HAP-1 (cell line): ENCODE results near the gene L3MBTL4.
"Not testable (repeated sequence)": the region's sequence is repeated elsewhere in the genome, so short reads cannot be mapped to it uniquely, and the experiment has no call there.

Experiments used
- DNase-seq, 2 experiments: peaks; one replicate each; pipeline ENCODE4 v3.0.0-alpha.2; 2016 to 2020; ENCODE audit warnings: low spot score in 2 of 2
- H3K27me3 ChIP-seq: fragments of 250-450 bp; sonication (Bioruptor Pico); 2 replicates; pipeline ENCODE4 v1.5.1; 2020; ENCODE audit warnings: low read depth, mild to moderate bottlenecking, moderate library complexity
- H3K36me3 ChIP-seq: fragments of 250-450 bp; sonication (Bioruptor Pico); replicated peaks from 2 replicates; pipeline ENCODE4 v1.5.1; 2020; ENCODE audit warnings: mild to moderate bottlenecking
- H3K4me1 ChIP-seq: fragments of 250-450 bp; sonication (Bioruptor Pico); 2 replicates; pipeline ENCODE4 v1.5.1; 2020; ENCODE audit warnings: mild to moderate bottlenecking
- H3K4me3 ChIP-seq: fragments of 250-450 bp; sonication (Bioruptor Pico); 2 replicates; pipeline ENCODE4 v1.5.1; 2020; ENCODE audit warnings: mild to moderate bottlenecking, moderate library complexity
- H3K9me3 ChIP-seq: fragments of 250-450 bp; sonication (Bioruptor Pico); 2 replicates; pipeline ENCODE4 v1.5.1; 2020; ENCODE audit warnings: mild to moderate bottlenecking, moderate library complexity
- in situ Hi-C: fragments of 300-500 bp; cut with MboI; formaldehyde crosslinking; loops from 3 replicates; pipeline ENCODE4 v1.14.3; 2020; ENCODE audit warnings: low sequenced_read_pairs, inconsistent platforms, mixed read lengths

L3MBTL4 gene

DNA sequence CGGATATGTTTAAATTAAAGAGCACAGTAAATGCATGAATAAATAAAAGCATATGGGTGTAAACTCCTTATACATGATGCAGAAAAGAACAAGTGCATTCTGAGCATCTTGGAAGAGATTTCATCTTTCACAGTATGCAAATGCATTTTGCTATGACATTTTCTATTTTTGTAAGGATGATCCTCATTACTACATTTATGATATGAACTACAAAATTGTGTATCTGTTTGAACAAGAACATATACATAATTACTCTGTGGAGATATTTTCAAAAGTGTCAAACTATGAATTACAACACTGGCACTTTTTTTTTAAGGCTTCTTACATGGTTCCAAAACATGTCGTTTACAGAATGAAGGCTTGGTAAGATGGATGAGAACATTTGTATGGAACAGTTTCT lies 335.3 kb downstream of the L3MBTL4 start:
- Histone ChIP-seq H3K27me3 (no peaks in the 10 kb centered on the region), H3K4me3 (no peak overlapping the region), H3K4me1 (no peaks in the 10 kb centered on the region), H3K36me3 (no peaks in the 10 kb centered on the region), H3K9me3 (no peaks in the 10 kb centered on the region)
- in situ Hi-C loops = no loop called here
- no peak for DNase-seq

DNA sequence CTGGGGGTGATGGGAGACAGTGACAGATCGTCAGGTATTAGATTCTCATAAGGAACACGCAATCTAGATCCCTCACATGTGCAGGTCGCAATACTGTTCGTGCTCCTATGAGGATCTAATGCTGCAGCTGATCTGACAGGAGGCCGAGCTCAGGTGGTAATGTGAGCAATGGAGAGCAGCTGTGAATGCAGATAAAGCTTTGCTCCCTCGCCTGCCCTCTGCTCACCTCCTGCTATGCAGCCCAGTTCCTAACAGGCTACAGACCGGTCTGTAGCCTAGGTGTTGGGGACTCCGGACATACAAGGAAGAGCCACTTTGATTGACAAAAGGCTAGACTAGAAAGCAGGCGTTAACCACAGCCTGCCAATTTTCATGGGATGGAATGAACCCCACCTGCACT lies 335.8 kb downstream of the L3MBTL4 start:
- Histone ChIP-seq H3K4me3 (no peak overlapping the region), H3K36me3 (no peaks in the 10 kb centered on the region), H3K4me1 (no peaks in the 10 kb centered on the region), H3K27me3 (no peaks in the 10 kb centered on the region), H3K9me3 (no peaks in the 10 kb centered on the region)
- in situ Hi-C loops = no loop called here
- DNase-seq = no peak

DNA sequence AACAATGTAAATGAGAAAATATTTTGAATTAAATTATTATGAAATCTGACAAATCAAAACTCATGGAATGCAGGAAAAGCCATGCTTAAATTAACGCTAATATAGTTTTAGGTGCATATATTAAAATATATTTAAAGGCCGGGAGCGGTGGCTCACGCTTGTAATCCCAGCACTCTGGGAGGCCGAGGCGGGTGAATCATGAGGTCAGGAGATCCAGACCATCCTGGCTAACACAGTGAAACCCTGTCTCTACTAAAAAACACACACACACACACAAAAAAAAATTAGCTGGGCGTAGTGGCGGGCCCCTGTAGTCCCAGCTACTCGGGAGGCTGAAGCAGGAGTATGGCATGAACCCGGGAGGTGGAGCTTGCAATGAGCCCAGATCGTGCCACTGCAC lies 342.3 kb downstream of the L3MBTL4 start:
- H3K4me3 ChIP-seq, DNase-seq, H3K27me3 ChIP-seq, H3K9me3 ChIP-seq, H3K4me1 ChIP-seq, H3K36me3 ChIP-seq, in situ Hi-C loops: not testable (repeated sequence)

DNA sequence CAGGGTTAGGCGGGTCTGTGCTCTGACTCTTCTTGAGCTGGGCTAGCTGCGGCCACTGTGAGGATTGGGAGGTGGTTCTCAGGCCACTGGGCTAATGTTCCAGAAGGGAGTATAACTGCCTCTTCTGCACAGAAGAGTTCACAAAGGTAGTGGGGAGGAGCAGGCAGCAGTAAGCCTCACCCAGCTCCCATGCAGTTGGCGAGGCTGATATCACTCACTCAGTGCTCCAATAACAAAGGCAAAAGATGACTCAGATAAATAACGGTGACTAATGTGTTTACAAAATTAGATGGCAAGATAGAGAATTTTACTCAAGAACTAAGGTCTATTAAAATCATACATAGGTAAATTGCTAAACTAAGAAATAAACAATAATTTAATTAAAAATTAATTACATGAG lies 345.2 kb downstream of the L3MBTL4 start:
- Histone ChIP-seq H3K4me1 (no peaks in the 10 kb centered on the region), H3K27me3 (no peaks in the 10 kb centered on the region), H3K36me3 (no peaks in the 10 kb centered on the region), H3K9me3 (peaks cover 2% of the 10 kb centered on the region; the same call in 1 of the 2 replicates), H3K4me3 (no peak overlapping the region)
- DNase-seq = no peak
- in situ Hi-C loops = no loop called here

DNA sequence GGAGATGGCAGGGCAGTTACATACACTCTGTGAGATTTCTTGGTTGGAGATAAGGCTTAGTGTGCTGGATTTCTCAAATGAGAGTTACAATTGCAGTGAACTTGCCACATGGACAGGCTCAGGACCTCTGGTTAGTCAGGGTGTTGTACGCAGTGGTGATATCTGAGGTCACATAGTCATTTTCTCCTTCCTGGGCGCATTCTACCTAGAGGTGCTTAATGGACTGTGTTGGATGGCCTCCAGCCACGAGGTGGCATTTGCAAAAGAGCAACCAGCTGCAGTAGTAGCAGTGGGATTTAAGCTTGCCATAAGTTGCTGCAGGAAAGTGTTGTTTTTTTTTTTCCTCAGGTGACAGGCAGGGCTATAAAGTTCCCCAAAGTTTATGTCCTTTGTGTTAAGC lies 345.6 kb downstream of the L3MBTL4 start:
- no peak for DNase-seq
- no peaks in the 10 kb centered on the region for H3K36me3 ChIP-seq
- no peak overlapping the region for H3K4me3 ChIP-seq
- in situ Hi-C loops = no loop called here
- H3K4me1 ChIP-seq = no peaks in the 10 kb centered on the region
- peaks cover 2% of the 10 kb centered on the region; the same call in 1 of the 2 replicates for H3K9me3 ChIP-seq
- no peaks in the 10 kb centered on the region for H3K27me3 ChIP-seq

DNA sequence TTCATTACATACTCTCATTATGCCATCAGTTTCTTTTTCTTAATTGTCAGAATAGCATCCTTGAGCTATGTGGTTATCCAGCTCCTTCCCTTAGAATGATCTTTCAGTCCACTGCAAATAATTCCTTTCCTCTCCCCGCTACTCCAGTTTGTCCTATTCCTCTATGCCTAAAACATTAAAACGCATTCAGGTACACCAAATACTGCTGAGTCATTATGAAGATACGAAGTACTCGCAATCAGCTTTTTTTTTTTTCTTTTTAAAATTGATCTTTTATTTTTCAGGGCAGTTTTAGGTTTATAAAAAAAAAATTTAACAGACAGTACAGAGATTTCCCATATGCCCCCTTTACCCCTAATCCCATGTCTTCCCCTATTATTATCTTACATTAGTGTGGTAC lies 354.6 kb downstream of the L3MBTL4 start:
- no peaks in the 10 kb centered on the region for H3K4me1 ChIP-seq
- in situ Hi-C loops = no loop called here
- no peak for DNase-seq
- H3K9me3 ChIP-seq = no peaks in the 10 kb centered on the region; the same call in none of the 2 replicates
- H3K27me3 ChIP-seq = no peaks in the 10 kb centered on the region
- H3K4me3 ChIP-seq = no peak overlapping the region
- no peaks in the 10 kb centered on the region for H3K36me3 ChIP-seq

DNA sequence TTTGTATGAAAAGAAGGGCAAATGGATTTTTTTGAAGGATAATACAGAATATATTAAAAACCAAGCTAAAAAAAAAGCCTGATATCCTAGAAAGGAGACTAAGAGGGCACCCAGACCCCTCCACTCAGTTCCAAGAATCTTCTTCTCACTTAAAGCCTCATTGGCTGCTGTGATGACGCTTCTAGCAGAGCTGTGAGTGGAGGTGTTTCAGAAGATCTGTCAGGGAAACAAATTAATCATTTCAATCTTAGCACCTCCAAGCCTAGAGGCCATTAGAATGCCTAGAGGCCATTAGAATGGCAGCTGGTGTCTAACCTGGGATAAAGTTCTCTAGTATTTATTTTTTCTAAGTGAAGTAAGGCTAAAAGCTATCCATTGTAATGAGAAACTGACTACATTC lies 355.2 kb downstream of the L3MBTL4 start:
- Histone ChIP-seq H3K9me3 (no peaks in the 10 kb centered on the region; the same call in none of the 2 replicates), H3K36me3 (no peaks in the 10 kb centered on the region), H3K4me3 (no peak overlapping the region), H3K27me3 (no peaks in the 10 kb centered on the region), H3K4me1 (no peaks in the 10 kb centered on the region)
- DNase-seq = no peak
- in situ Hi-C loops = no loop called here

DNA sequence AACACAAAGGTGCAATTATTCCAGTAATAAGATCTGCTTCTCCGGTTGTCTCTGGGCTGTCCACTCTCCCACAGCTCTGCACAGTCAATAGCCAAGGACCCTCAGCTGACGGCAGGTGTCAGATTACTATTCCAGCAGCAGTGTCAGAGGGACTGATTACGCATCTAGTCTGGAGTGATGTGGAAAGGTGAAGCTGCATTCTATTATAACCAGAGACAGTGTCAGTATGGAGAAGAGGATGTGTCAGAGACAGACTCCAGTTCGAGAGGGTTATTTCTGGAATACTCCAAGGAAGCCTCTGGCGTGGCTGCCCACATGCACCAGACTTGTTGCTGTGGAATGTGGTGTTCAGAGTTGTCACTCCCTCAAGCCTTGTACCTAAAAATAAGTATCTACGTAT lies 355.8 kb downstream of the L3MBTL4 start:
- in situ Hi-C loops = no loop called here
- no peaks in the 10 kb centered on the region for H3K4me1 ChIP-seq
- H3K36me3 ChIP-seq = no peaks in the 10 kb centered on the region
- DNase-seq = no peak
- no peaks in the 10 kb centered on the region; the same call in none of the 2 replicates for H3K9me3 ChIP-seq
- H3K27me3 ChIP-seq = no peaks in the 10 kb centered on the region
- no peak overlapping the region for H3K4me3 ChIP-seq

DNA sequence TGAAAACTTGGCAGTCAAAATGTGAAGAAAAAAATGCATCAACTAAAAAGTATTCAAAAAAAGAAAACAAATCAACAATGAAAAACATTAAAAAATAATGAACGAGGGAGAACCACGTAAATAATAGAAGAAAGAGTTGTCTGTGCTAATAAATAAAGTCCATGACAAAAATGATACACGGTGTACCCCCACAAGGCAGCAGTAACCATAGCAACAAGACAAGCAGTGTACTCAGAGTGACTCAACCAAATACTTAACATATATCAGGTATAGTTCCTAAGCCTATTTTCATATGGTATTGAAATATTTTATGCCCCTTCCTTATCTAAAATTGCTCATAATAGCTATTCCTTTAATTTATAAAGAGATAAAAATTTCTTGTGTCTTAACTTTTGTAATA lies 357.1 kb downstream of the L3MBTL4 start:
- H3K27me3 ChIP-seq = no peaks in the 10 kb centered on the region
- no peak overlapping the region for H3K4me3 ChIP-seq

DNA sequence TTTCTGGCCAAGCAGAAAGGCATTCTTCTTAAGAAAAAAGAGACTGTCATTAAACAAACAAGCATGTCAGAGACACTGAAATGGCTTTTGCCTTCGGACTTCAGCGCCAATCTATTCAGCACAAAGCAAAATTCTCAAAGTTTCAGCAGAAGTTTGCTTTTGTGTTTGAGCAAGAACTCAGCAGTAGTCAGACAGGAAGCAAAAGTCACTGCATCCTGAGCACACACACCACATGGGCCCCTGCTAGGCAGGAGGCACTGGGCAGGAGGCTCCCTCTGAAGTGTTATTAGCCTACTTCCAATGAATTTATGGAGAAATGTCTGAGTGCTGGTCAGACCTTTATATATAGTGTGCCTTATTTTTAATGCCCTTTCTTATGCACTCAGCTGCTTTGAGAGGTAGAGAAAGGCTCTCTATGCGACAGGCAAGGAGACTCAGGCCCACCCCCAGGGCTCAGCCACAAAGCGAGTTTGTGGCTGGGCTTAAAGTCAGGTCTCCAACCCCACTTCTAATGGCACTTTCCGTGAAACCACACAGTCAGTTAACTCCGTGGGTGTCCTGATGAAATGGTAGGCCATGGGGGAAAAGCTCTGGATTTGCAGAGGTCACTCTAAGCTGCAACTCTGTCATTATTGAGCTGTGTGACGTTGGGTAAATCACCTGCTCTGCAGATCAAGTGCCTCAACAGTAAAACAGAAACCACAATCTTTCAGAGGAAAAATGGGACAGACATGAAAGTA lies 358.4 kb downstream of the L3MBTL4 start:
- H3K36me3 ChIP-seq = no peaks in the 10 kb centered on the region
- H3K27me3 ChIP-seq = no peaks in the 10 kb centered on the region
- no peak overlapping the region for H3K4me3 ChIP-seq
- DNase-seq = no peak
- no peaks in the 10 kb centered on the region for H3K4me1 ChIP-seq
- H3K9me3 ChIP-seq = no peaks in the 10 kb centered on the region; the same call in 1 of the 2 replicates
- in situ Hi-C loops = no loop called here

More for the DNA sequence above, 357.1 kb downstream of the L3MBTL4 start:
- no peak for DNase-seq
- Histone ChIP-seq H3K36me3 (no peaks in the 10 kb centered on the region), H3K9me3 (no peaks in the 10 kb centered on the region; the same call in 1 of the 2 replicates), H3K4me1 (no peaks in the 10 kb centered on the region)
- in situ Hi-C loops = no loop called here

DNA sequence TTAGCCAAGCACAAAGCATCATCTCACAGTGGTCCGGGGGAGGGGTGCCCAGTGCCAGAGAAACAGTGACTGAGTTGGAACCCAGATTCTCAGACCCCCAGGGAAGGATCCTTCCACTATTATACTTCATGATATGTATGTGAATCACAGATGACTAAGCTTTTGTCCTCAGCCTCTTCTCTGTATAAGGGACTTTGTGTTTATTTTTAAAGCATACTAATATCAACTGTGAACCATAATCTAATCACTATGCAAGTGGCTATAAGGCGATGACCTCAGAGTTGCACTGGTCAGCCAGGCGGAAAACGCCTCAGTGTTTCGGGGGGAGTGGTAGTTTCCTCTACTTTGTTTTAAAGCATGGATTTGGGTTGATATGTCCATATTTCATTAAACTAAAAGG lies 359.0 kb downstream of the L3MBTL4 start:
- in situ Hi-C loops = no loop called here
- H3K36me3 ChIP-seq = no peaks in the 10 kb centered on the region
- no peak overlapping the region for H3K4me3 ChIP-seq
- H3K27me3 ChIP-seq = no peaks in the 10 kb centered on the region
- DNase-seq = no peak
- no peaks in the 10 kb centered on the region for H3K4me1 ChIP-seq
- no peaks in the 10 kb centered on the region; the same call in 1 of the 2 replicates for H3K9me3 ChIP-seq

DNA sequence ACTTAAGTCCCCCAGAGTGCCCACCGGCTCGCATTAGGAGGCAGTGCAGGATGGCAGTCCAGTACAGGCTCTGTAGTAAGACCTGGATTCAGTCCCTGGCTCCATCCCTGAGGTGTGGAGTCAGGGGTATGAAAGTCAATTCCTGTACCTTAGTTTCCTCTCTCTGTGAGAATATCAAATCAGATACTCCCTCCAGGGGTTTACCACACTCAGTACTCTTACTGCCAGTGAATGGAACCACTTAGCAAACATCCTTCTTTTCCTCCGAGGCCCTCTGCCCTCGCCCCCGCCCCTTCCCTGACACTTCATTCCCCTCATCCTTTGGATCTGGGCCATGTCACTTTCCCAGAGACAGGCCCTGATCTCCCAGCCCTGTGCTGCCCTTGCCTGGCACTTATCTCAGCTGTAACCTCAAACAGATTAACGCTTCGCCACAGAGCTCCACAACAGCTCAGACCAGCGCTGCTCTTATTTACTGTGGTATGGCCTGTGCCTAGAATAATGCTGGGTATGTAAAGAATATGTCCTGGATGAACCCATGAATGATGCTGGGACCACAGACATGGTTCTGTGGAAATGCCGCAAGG lies 360.4 kb downstream of the L3MBTL4 start:
- Histone ChIP-seq H3K4me1 (no peaks in the 10 kb centered on the region), H3K27me3 (no peaks in the 10 kb centered on the region), H3K9me3 (no peaks in the 10 kb centered on the region; the same call in 1 of the 2 replicates), H3K36me3 (no peaks in the 10 kb centered on the region), H3K4me3 (no peak overlapping the region)
- DNase-seq = no peak
- in situ Hi-C loops = no loop called here

DNA sequence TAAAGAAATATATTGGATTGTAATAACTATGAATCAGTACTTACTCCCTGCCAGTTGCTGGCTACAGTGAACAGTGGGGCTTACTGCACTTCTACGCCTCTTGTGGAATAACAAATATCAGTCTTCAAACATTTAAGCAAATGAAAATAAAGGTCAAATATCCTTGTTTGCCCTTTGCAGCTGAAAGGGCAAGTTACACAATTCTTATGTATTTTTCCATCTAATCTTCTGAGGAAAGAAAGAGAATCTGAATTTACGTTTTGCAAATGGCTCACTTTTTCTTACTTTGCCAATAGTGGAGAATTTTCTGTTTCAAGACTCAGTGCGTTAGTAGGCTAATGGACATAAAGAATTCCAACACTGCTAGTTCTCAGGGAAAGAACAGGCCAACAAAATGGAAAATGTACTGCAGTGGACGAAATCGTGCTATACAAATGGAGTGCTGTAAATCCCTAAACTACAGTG lies 362.2 kb downstream of the L3MBTL4 start:
- DNase-seq = no peak
- no peaks in the 10 kb centered on the region for H3K4me1 ChIP-seq
- no peak overlapping the region for H3K4me3 ChIP-seq

DNA sequence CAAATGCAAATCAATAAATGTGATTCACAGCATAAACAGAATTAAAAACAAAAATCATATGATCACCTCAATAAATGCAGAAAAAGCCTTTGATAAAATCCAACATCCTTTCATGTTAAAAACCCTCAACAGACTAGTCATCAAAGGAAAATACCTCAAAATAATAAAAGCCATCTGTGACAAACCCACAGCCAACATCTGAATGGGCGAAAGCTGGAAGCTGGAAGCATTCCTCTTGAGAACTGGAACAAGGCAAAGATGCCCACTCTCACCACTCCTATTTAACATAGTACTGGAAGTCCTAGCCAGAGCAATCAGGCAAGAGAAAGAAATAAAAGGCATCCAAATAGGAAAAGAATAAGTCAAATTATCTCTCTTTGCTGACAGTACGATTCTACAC lies 367.1 kb downstream of the L3MBTL4 start:
- H3K4me3 ChIP-seq, H3K27me3 ChIP-seq, H3K36me3 ChIP-seq, in situ Hi-C loops, H3K4me1 ChIP-seq, DNase-seq, H3K9me3 ChIP-seq: not testable (repeated sequence)

More for the DNA sequence above, 362.2 kb downstream of the L3MBTL4 start:
- H3K27me3 ChIP-seq = no peaks in the 10 kb centered on the region
- no peaks in the 10 kb centered on the region; the same call in 1 of the 2 replicates for H3K9me3 ChIP-seq
- in situ Hi-C loops = no loop called here
- no peaks in the 10 kb centered on the region for H3K36me3 ChIP-seq
